HG03432 (cell line): Measurements from ENCODE around the gene APP.
"Not testable (repeated sequence)": the region's sequence is repeated elsewhere in the genome, so short reads cannot be mapped to it uniquely, and the experiment has no call there.

Source experiments
- ATAC-seq: cut with Tn5 transposase; IDR thresholded peaks from one replicate; pipeline ENCODE4 v1.9.1; 2021; ENCODE audit warnings: mild to moderate bottlenecking, moderate library complexity; ENCODE audit not compliant: unreplicated experiment

The APP gene

DNA sequence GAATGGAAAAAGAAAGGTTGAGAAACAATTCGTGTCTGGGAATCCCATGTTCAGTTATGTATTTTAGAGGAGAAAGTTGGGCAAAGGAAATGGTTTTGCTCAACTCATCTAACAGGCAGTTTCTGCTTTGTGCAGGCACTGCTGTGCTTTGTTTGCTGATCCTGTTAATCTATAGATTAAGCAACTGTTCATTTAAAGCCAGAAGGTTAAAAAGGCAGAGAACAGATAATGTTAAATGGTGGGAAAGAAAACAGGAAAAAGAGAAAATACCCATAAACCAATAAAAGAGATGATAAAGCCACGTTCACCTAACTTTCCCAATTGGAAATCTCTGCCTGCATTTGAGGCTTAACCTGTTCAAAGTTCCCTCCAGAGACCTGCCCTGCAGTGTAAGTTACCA lies 70.0 kb downstream of the APP start:
- no peak for ATAC-seq

- ATAC-seq = no peak
These were observed 70.9 kb downstream of the APP start for GRCh38 chr21:26099610-26100219.

DNA sequence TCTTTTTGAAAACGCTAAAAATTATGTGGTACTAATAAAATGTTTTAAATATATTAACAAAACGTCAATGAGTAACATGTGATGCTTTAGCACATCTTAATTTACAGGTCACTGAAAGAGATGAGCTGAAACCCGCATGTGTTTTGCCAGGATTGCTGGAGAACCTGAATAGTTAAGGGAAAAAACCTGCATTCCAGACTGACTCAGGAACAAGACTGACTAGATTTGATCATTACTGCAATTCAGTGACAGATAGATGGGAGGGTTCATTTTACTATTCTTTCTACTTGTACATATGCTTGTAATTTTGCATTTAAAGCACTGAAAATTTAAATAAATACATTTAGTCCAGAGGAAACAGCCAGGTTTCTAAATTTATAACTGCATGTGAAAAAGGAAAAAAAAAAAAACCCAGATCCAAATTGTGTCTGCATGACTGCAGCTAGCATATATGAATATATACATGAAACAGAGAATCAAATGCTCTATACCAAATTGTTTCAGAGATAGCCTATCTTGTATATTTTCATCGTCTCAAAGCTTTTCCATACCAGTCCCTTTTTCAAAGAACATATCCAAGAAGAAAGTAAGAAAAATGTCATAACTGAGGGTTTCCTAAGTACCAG lies 71.7 kb downstream of the APP start:
- no peak for ATAC-seq

- no peak for ATAC-seq
These were observed 73.1 kb downstream of the APP start for GRCh38 chr21:26097475-26097874.

- no peak for ATAC-seq
These were observed 73.8 kb downstream of the APP start for GRCh38 chr21:26096494-26097371.

- no peak for ATAC-seq
These were observed 75.4 kb downstream of the APP start for GRCh38 chr21:26095131-26095530.

DNA sequence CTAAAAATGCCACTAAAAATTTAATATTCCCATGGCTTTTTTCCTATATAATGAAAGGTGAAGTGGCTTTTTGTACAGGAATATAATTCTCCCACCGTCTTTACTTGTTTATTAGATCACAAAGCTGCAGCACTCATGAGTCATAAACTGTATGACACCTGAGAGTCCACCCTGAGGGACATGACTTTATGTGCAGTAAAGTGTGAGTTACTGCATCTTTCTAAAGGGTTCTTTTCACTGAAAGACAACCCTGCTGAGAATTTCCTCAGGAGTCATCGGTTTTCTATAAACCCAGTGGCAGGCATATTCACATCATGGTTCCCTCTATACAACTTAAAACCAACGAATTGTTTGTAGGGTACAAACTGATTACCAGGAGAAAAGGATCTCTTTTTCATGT lies 77.4 kb downstream of the APP start:
- no peak for ATAC-seq

DNA sequence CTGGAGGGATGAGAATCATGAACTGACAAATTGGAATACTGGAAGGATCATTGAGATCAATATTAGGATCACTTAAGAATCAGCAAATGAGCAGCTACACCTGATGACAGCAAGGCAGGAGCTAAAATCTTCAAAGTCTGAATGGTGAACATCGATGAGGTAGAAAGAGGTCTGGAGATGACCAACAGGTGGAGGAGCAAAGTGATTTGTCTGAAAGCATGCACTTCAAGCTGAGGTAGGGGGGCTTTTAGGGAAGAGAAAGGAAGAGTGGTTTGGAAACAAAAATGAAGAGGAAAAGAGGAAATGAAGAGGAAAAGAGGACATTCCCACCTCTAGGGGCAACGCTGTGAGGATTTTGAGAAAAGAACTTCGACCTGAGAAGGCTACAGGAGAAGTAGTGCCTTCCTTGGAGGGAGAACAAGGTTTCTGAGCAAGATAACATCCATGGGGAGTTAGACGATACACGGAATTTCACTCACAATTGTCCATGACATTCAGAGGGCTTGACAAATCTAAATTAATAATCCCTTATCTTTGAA lies 79.0 kb downstream of the APP start:
- no peak for ATAC-seq

DNA sequence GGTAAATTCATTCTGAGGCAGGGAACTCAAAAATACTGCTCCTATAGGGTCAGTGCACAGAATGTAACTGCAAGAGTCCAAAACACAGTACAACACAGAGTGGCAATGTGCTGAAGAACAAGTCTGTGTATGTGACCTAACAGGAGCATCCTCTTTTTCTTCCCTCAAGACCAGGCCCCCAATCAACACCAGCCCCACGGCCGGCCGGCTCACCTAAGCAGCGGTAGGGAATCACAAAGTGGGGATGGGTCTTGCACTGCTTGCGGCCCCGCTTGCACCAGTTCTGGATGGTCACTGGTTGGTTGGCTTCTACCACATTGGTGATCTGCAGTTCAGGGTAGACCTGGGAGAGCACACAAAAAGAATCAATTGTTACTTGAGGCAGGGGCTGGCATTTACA lies 80.8 kb downstream of the APP start:
- no peak for ATAC-seq

DNA sequence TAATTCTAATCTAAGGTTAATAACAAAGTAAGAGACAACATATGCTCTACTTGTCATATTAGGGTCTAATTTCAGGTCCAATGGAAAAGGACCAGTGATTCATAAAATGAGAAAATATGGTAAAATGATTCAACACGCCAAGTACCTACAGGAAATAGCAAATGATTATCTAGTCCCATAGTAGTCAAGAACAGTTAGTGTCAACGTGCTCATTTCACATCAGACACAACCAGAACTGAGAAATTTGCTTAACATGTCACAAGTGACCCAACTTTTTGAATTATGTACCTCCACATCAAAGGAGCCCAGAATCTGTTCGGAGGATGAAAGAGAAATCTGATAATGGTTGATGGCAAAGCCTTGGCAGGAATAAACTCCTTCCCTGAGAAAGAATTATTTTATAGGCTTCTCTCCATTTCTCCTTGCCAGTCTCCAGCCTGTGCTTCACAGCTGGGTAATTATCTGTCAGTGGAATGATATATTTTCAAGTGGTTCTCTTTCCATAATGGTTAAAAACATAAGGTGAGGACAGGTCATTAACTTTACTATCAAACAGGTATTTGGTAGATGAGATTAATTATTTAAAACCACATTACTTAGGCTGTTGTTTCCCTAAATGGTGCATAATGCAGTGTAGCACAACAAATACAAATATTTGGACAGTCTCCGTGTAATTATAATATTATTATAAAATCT lies 83.2 kb downstream of the APP start:
- no peak for ATAC-seq

GRCh38 chr21:26085882-26086281 lies 84.7 kb downstream of the APP start:
- no peak for ATAC-seq

DNA sequence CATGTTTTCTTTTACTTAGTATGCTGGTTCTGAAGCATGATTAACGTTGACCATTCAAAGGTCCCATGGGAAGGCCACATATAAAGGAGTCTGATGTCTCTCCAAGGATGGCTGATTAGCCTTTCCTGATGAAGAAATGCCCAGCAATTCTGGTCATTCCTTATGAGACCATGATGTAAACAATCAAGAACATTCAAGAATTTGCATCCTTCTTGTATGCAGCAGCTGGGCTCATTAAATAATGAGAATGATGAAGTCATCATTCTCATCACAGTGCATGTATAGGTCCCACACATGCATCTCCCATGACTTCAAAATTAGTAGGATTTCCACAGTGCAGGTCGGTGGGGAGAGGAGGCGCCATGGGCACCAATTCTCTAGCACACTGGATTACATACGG lies 85.4 kb downstream of the APP start:
- no peak for ATAC-seq

DNA sequence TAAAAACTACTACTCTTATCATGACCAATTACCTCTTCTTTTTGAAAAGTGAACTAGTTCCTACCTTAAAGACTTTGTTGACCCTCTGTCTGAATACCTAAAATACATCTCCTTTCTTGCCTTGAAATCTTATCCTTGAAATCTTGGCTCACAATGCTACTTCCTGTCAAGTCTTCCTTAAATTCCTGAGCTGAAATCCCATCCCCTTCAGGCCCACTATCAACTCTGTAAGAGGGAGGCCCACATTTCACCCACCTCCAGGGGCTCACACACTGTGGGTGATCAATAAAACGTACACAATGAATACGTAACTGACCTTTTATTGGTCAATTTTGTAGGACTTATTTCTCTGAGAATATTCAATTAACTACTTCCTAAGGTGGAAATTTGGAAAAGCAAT lies 88.0 kb downstream of the APP start:
- no peak for ATAC-seq

DNA sequence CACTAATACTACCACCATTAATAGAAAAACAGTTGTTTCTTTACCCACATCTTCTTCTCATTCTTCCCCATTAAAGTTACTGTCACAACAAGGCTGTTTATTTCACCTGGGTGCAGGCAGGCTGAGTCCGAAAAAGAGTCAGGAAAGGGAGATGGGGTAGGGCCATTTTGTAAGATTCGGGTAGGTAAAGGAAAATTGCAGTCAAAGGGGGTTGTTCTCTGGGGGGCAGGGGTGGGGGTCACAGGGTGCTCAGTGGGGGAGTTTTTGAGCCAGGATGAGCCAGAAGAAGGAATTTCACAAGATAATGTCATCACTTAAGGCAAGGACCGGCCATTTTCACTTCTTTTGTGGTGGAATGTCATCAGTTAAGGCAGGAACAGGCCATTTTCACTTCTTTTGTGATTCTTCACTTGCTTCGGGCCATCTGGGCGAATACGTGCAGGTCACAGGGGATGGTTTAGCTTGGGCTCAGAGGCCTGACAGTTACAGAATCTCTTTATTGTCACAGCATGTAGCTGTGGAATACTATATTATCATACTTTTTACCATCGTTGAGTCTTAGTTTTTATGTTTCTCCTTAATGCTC lies 89.3 kb downstream of the APP start:
- ATAC-seq = not testable (repeated sequence)

DNA sequence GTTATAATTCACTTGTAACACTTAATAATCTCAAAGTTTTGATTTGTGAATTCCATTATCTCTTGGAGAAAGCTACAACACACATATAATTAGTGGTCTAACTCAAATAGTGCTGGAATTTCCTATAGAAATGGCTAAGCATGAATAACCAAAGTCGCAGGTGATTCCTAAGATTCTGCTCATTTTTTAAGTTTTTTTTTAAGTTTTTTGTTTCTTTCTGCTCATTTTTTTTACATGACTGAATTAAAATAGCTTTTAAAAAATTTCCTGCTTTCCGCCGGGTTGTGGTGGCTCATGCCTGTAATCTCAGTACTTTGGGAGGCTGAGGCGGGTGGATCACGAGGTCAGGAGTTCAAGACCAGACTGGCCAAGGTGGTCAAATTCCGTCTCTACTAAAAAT lies 90.4 kb downstream of the APP start:
- no peak for ATAC-seq

- ATAC-seq = no peak
These were observed 91.2 kb downstream of the APP start for GRCh38 chr21:26079366-26079765.

DNA sequence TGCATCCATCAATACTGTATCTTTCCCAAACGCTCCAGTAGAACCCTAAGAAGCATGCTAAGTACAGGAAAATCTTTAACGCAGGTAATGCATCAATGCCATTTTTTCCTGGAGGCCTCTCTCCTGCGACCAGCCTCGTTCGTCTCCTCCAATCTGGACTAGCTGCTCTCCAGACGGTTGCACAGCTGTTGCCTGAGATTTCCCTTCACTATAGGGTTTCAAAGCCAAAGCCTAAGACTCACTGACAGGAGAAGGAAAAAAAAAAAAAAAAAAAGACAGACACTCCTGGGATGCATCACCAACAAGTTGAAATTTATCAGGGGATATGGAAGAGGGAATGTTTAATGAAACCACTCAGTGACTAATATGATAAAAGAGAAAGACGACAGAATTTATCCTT lies 93.0 kb downstream of the APP start:
- no peak for ATAC-seq

GRCh38 chr21:26072666-26073615 lies 97.6 kb downstream of the APP start:
- ATAC-seq = no peak

DNA sequence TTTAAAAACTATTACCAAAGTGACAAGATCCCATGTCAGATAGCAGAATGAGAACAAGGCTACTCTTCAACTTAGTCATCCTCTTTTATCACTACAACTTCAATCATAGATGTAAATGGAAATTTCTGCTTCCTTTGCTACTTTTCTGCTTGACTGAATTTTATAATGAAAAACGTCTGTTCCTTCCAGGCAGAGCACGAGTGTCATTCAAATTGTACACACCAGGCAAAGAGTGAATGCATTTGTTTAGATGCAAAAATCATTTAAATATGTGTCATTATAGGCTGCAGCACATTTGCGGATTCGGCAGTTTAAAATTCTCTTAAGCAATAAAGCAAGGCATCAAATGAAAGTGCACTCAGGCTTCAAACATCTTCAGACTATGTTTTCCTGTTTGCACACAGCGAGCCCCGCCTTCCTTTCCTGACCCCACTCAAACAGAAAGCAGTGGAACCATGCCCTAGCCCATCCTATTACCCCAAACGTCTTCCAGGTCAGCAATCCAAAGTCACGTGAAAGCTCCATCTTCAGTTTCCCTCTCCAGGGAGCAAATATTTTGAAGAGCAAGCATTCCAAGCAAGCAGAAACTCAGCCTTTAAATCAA lies 99.6 kb downstream of the APP start:
- peak; percentile 90 for ATAC-seq
